HG03066 (cell line): Measurements from ENCODE around the gene UBN1.

Source experiments
- ATAC-seq: cut with Tn5 transposase; IDR thresholded peaks from one replicate; pipeline ENCODE4 v1.9.1; 2021; ENCODE audit warnings: low read depth; ENCODE audit not compliant: unreplicated experiment

The UBN1 gene

GRCh38 chr16:4814046-4814445 lies 33.2 kb upstream of the UBN1 start:
- no peak for ATAC-seq

GRCh38 chr16:4814542-4815173 lies 32.6 kb upstream of the UBN1 start:
- ATAC-seq, result no peak

- ATAC-seq, result no peak
Observed at GRCh38 chr16:4820652-4821051, 26.6 kb upstream of the UBN1 start.

- no peak for ATAC-seq
Observed at GRCh38 chr16:4825196-4825595, 22.1 kb upstream of the UBN1 start.

GRCh38 chr16:4826526-4826925 lies 20.8 kb upstream of the UBN1 start:
- ATAC-seq, result no peak

- ATAC-seq, result no peak
Observed at GRCh38 chr16:4826980-4827379, 20.3 kb upstream of the UBN1 start.

GRCh38 chr16:4828567-4829321 lies 18.5 kb upstream of the UBN1 start:
- no peak for ATAC-seq

- ATAC-seq, result no peak
Observed at GRCh38 chr16:4830408-4830807, 16.9 kb upstream of the UBN1 start.

GRCh38 chr16:4831616-4832015 lies 15.7 kb upstream of the UBN1 start:
- no peak for ATAC-seq

- no peak for ATAC-seq
Observed at GRCh38 chr16:4832698-4833343, 14.5 kb upstream of the UBN1 start.

- ATAC-seq, result no peak
Observed at GRCh38 chr16:4833584-4833983, 13.7 kb upstream of the UBN1 start.

- no peak for ATAC-seq
Observed at GRCh38 chr16:4836727-4837126, 10.6 kb upstream of the UBN1 start.

GRCh38 chr16:4837733-4838501 lies 9.4 kb upstream of the UBN1 start:
- no peak for ATAC-seq

- ATAC-seq, result no peak
Observed at GRCh38 chr16:4839942-4840341, 7.3 kb upstream of the UBN1 start.

- ATAC-seq, result no peak
Observed at GRCh38 chr16:4840984-4841383, 6.3 kb upstream of the UBN1 start.

- ATAC-seq, result peak; percentile 30
Observed at GRCh38 chr16:4846503-4846900, 779 bp upstream of the UBN1 start.

- ATAC-seq, result peak; percentile 5
Observed at GRCh38 chr16:4847774-4848587, 700 bp downstream of the UBN1 start.

GRCh38 chr16:4850211-4850610 lies 2.9 kb downstream of the UBN1 start:
- no peak for ATAC-seq

GRCh38 chr16:4852221-4852872 lies 5.1 kb downstream of the UBN1 start:
- no peak for ATAC-seq

GRCh38 chr16:4855371-4855770 lies 8.1 kb downstream of the UBN1 start:
- ATAC-seq, result no peak
